ENCODE data around the gene FLII. TPM values are rescaled to one million over a fixed set of nuclear protein-coding genes. Genes with fewer than 3 reads are reported as not detected.
A peak's percentile ranks its signal among the peaks of the same experiment; 100 is the strongest.

FLII gene
- total RNA-seq, 1 experiment from 2014 or later = 430 TPM

DNA sequence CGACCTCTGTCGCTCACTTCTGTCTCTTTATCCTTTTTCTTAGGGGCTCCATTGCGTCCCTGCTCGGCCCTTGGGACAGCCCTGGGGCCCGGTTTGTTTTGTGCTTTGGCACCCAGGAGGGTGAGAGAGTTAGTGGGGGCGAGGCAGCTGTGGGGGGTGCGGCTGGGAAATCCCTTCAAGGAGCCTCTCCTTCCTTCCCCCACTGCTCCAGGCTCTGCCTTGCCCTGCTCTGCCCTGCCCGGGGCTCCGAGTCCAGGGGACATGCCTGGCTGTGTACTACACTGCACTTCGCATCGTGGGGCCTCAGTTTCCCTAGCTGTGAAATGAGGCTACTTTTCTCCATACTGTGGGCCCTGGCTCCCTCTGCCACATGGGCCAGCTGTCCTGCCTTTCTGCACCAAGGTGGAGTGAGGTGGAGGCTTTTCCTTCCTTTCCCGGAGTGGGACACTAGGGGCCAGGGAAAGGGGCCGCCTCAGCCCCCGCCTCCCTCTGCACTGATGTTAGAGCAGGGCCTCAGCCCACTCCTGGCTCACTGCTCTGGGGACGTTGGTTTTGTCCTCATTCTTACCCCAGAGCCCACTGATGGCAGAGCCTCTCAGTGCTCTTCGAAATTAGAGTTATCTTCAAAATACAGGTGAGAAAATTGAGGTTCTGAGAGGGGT lies 32.1 kb downstream of the FLII start:
- no peaks in the 10 kb centered on the region for H3K9me2 ChIP-seq (ENCODE audit: insufficient read depth)
- DNase-seq = no peak
- peaks cover 13% of the 10 kb centered on the region for H3K4me1 ChIP-seq (replicated peaks; ENCODE audit: insufficient read depth)
- peak overlapping the region; percentile 96 for H3K4me2 ChIP-seq
- intact Hi-C loops (cut with micrococcal nuclease; ENCODE audit: unreplicated experiment) = loop anchor here (10.0 kb wide), 1 partner anchor 88 kb away; the partner anchor contains the start of genes SMCR8 and TOP3A
- H3K27me3 ChIP-seq (ENCODE audit: insufficient read depth, low read depth) = no peaks in the 10 kb centered on the region
- 0 out of 2 replicates have a peak, but pooled peaks cover 3% of the 10 kb centered on the region for H4K20me1 ChIP-seq (ENCODE audit: insufficient read depth)
- no TSS peak for BruUV-seq (replicated peaks)
- no peaks in the 10 kb centered on the region for H3K9me3 ChIP-seq (ENCODE audit: insufficient read depth, low read depth)
- H3K4me3 ChIP-seq = peak overlapping the region; percentile 70
- TF ChIP-seq, protein P1, sequence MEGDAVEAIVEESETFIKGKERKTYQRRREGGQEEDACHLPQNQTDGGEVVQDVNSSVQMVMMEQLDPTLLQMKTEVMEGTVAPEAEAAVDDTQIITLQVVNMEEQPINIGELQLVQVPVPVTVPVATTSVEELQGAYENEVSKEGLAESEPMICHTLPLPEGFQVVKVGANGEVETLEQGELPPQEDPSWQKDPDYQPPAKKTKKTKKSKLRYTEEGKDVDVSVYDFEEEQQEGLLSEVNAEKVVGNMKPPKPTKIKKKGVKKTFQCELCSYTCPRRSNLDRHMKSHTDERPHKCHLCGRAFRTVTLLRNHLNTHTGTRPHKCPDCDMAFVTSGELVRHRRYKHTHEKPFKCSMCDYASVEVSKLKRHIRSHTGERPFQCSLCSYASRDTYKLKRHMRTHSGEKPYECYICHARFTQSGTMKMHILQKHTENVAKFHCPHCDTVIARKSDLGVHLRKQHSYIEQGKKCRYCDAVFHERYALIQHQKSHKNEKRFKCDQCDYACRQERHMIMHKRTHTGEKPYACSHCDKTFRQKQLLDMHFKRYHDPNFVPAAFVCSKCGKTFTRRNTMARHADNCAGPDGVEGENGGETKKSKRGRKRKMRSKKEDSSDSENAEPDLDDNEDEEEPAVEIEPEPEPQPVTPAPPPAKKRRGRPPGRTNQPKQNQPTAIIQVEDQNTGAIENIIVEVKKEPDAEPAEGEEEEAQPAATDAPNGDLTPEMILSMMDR (conservative IDR thresholded peaks at IDR 0.05) = no peak
- no peak for TF ChIP-seq EZH2 (IDR thresholded peaks at IDR 0.05; ENCODE audit: low read depth)
- H2AFZ ChIP-seq = peak overlapping the region; percentile 78
- H3K79me2 ChIP-seq (ENCODE audit: low read depth) = peaks cover 13% of the 10 kb centered on the region
- H3K36me3 ChIP-seq (ENCODE audit: low read depth) = no peaks in the 10 kb centered on the region
- H3F3A ChIP-seq (ENCODE audit: insufficient read depth, low read depth) = no peaks in the 10 kb centered on the region
- no peak overlapping the region for H3K27ac ChIP-seq
- ChIA-PET POLR2A (ENCODE audit: unreplicated experiment) (no interaction called here), CTCF (no interaction called here)

DNA sequence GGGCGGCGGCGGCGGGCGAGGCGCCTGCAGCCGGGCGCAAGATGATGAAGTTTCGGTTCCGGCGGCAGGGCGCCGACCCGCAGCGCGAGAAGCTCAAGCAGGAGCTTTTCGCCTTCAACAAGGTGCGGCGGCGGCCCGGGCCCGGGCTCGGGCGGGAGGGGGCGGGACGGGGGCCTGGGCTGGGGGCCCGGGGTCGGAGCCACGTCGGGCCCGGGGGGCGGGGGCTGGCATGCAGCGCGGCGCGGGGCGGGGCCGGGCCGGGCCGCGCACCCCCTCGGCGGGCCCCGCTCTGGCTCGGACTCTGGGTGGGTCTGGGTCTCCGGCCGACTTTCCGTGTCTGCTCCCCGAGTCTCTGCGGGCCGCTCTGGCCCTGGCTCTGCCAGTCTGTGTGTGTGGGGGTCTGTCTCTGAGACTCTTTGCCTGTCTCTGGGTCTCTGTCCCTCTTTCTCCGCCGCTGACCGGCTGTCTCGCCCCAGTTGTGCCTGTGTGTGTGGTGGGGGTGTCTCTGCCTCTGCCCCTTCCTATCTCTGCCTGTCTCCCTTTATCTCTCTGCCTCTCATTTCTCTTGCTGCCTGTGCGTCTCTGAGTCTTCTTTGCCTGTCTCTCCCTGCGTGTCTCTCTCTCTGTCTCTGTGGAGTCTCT lies 32.8 kb downstream of the FLII start:
- POLR2A ChIA-PET (ENCODE audit: unreplicated experiment) = interaction anchor here (0.6 kb wide), 2 partner anchors 137 to 325 kb away, joined by 3 to 13 read pairs; no protein-coding TSS in a partner anchor
- Histone ChIP-seq H3K4me2 (peak overlapping the region; percentile 96), H3K27me3 (ENCODE audit: insufficient read depth, low read depth) (no peaks in the 10 kb centered on the region), H3K4me1 (replicated peaks; ENCODE audit: insufficient read depth) (peaks cover 20% of the 10 kb centered on the region), H4K20me1 (ENCODE audit: insufficient read depth) (0 out of 2 replicates have a peak, but pooled peaks cover 3% of the 10 kb centered on the region), H3K79me2 (ENCODE audit: low read depth) (peaks cover 13% of the 10 kb centered on the region), H3K9me2 (ENCODE audit: insufficient read depth) (no peaks in the 10 kb centered on the region), H2AFZ (peak overlapping the region; percentile 78), H3K27ac (no peak overlapping the region), H3K4me3 (peak overlapping the region; percentile 70), H3K36me3 (ENCODE audit: low read depth) (no peaks in the 10 kb centered on the region), H3K9me3 (ENCODE audit: insufficient read depth, low read depth) (no peaks in the 10 kb centered on the region), H3F3A (ENCODE audit: insufficient read depth, low read depth) (0 out of 2 replicates have a peak, but pooled peaks cover 5% of the 10 kb centered on the region)
- CTCF ChIA-PET = interaction anchor here (0.6 kb wide), 1 partner anchor 10 kb away, joined by 3 read pairs; no protein-coding TSS in a partner anchor
- no peak for DNase-seq
- intact Hi-C loops (cut with micrococcal nuclease; ENCODE audit: unreplicated experiment) = loop anchor here (10.0 kb wide), 1 partner anchor 89 kb away; the partner anchor contains the start of genes SMCR8 and TOP3A
- no peak for TF ChIP-seq EZH2 (IDR thresholded peaks at IDR 0.05; ENCODE audit: low read depth)
- TF ChIP-seq, protein P1 (conservative IDR thresholded peaks at IDR 0.05) = no peak
- BruUV-seq (replicated peaks) = no TSS peak

DNA sequence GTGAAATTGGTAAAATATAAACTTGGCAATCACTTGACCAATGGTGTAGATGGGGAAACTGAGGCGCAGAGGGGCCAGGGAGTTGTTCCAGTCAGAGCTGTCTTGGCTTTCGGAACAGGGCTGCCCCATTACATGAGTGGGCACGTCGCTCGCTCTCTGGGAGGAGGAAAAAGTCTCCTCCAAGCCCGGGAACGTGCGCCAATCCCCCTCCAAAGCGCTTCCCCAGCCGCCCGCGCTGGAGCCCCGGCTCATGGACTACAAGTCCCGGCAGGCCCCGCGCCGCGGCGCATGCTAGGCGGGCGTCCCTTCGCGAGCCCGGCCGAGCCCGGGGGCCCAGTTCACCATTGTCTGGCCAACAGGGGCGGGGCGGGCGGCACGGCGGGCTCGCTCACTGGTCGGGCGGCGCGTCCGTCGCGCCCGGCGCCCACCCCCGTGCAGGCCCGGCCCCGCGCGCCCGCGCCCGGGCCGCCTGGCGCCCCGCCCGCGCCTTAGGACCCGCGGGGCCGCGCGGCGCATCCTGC lies 33.4 kb downstream of the FLII start, which contains the start of gene LLGL1:
Gene LLGL1 (plus strand): TSS at position 515 of the 521 bp plus-strand sequence. CDS start 48 bp downstream, outside the sequence.
- peaks cover 25% of the 10 kb centered on the region for H3K4me1 ChIP-seq (replicated peaks; ENCODE audit: insufficient read depth)
- peak; percentile 79 to 98 for DNase-seq
- H3K4me2 ChIP-seq = peak within 1 kb of the TSS; percentile 96
- no peaks in the 10 kb centered on the region for H4K20me1 ChIP-seq (ENCODE audit: insufficient read depth)
- BruUV-seq (replicated peaks) = no TSS peak
- peak within 1 kb of the TSS; percentile 70 for H3K4me3 ChIP-seq
- ChIA-PET POLR2A (ENCODE audit: unreplicated experiment) (interaction anchor here (0.6 kb wide), 2 partner anchors 136 to 325 kb away, joined by 3 to 13 read pairs; no protein-coding TSS in a partner anchor), CTCF (interaction anchor here (0.6 kb wide), 1 partner anchor 11 kb away, joined by 3 read pairs; no protein-coding TSS in a partner anchor)
- H3K27me3 ChIP-seq (ENCODE audit: insufficient read depth, low read depth) = no peaks in the 10 kb centered on the region
- no peaks in the 10 kb centered on the region for H3K36me3 ChIP-seq (ENCODE audit: low read depth)
- no peak within 1 kb of the TSS for H3K27ac ChIP-seq
- TF ChIP-seq, protein P1 (conservative IDR thresholded peaks at IDR 0.05) = no peak
- no peak for TF ChIP-seq EZH2 (IDR thresholded peaks at IDR 0.05; ENCODE audit: low read depth)
- H3F3A ChIP-seq (ENCODE audit: insufficient read depth, low read depth) = 0 out of 2 replicates have a peak, but pooled peaks cover 5% of the 10 kb centered on the region
- peaks cover 13% of the 10 kb centered on the region for H3K79me2 ChIP-seq (ENCODE audit: low read depth)
- intact Hi-C loops (cut with micrococcal nuclease; ENCODE audit: unreplicated experiment) = loop anchor here (10.0 kb wide), 1 partner anchor 90 kb away; the partner anchor contains the start of genes SMCR8 and TOP3A
- H3K9me3 ChIP-seq (ENCODE audit: insufficient read depth, low read depth) = no peaks in the 10 kb centered on the region
- H3K9me2 ChIP-seq (ENCODE audit: insufficient read depth) = no peaks in the 10 kb centered on the region
- H2AFZ ChIP-seq = peak within 1 kb of the TSS; percentile 78
